Islet of Langerhans (tissue), 1 donor: ENCODE results near the gene SUPT20HL2.
"Not testable (repeated sequence)": the region's sequence is repeated elsewhere in the genome, so short reads cannot be mapped to it uniquely, and the experiment has no call there.

Experiments used
- FAIRE-seq: peaks from one replicate; lab custom pipeline; 2011; peaks lifted over from hg19 to GRCh38; lab: Jason Lieb, UNC

SUPT20HL2 gene

DNA sequence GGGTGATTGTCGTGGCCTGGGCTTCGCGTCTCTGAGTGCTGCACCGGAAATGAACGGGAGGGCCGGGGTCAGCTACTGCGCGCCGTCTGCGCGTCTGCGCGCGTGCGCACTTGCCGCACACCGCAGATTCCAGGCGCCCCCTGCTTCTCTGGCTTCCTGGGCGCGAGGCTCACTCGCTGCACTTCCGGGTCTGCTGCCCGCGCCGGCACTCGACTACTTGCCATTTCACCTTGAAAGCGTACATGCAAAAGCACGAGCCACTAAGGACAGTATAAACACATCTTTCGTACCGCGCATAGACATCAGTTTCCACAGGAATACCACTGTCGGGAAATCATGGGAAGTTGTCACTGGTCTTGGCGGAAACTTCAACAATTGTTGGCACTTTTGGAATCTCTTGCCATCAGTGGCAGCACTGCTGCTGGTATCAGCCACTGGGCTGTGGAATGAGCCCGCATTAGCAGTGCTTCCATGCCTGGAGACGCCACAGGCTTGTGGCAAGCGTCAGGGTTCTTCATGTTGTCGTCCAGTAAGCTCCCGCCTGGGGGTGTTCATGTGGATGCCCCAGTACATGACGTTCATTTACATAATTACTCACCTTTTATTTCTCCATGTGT lies at the start of gene SUPT20HL2:
TSS of gene SUPT20HL2 (minus strand) at position 51 of the 617 bp plus-strand sequence. CDS start 754 bp downstream, outside the sequence.
- FAIRE-seq = no peak

DNA sequence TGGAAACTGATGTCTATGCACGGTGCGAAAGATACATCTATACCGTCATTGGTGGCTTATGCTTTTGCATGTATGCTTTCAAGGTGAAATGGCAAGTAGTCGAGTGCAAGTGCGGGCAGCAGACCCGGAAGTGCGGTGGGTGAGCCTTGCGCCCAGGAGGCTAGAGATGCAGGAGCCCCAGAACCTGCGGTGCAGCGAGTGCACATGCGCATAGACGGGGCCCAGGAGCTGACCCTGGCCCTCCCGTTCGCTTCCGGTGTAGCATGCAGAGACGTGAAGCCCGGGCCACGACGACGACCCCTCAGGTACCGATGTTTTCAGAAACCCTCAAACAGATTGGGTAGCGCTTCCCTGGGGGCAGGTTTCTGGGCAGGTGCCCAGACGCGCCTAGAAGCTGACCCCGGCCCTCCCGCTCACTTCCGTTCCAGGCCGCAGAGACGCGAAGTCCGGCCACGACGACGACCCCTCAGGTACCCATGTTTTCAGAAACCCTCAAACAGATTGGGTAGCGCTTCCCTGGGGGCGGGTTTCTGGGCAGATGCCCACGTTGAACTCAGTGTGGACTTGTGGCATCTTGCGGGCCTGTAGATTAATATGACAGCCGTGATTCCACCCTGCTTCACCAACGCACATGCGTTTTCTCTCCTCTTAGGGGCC lies 48.3 kb upstream of the SUPT20HL2 start:
- not testable (repeated sequence) for FAIRE-seq

DNA sequence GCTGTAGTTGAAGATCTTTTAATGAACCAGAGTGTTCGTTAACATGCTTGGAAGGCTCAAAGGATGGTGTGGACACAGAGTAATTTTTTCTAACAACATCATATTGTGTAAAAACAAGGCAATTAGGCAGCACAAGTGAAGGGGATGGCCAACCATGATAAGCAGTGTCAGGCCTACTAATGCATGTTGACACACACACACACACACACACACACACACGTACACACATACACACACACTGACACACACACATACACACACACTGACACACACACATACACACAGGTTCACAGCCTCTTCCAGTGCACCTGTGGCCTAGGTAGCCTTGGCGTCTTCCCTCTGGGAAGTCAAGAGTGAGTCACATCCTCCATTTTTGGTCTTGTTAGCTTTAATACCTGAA lies 46.4 kb upstream of the SUPT20HL2 start, which contains the start of gene SUPT20HL1:
TSS of gene SUPT20HL1 (plus strand) at position 368 of the 400 bp plus-strand sequence. CDS start 2,122 bp downstream, outside the sequence.
- no peak for FAIRE-seq

DNA sequence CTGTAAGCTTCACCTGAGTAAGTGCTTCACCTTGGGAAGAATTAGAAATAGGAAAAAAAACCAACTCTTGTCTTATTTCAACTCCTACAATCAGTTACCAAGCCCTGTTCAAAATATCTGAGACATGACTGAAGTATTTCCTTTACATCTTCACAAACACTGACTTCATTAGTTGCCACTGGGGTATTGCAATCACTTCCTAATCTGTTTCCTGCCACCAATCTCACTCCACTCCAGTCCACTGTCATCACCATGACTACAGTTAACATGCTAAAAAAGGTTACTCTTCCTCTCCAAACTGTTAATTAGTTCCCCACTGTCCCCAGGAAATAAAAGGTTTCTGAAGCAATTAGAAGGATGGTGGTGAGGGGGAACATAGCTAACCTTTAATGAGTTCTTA lies 43.2 kb upstream of the SUPT20HL2 start:
- no peak for FAIRE-seq

DNA sequence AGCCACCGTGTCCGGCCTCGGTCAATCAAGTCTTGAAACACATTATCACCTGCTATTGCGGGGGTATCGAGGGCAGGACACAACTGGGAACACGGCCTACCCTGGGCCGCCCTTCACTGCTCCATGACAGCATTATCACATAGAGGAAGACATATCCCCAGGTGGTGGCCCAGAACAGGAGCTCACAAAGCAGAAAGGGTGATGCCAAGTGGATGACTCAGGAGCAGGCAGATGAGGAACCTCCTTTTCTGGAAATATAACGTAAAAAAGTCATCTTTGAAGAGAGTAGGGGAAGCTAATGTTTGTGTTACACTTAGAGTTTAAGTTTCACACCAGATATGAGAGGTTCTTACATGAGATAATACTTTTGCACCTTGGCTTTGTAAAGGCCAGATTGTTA lies 41.2 kb upstream of the SUPT20HL2 start:
- FAIRE-seq = no peak

DNA sequence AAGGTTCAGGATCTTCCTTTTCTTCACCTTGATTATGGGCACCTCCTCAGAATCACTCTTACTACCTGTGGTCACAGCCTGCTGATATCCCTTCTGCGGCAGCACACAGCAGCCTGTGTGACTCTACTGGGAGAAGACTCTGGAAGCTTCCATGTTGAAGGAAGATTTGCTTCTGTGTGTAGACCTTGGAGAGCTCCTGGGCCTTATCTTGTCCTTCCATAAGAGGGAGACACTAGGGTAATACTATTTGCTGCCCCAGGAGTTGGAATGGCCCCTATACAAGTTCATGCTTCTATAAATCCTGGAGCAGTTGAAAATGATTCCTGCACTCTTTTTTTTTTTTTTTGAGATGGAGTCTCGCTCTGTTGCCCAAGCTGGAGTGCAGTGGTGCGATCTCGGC lies 36.3 kb upstream of the SUPT20HL2 start:
- no peak for FAIRE-seq

DNA sequence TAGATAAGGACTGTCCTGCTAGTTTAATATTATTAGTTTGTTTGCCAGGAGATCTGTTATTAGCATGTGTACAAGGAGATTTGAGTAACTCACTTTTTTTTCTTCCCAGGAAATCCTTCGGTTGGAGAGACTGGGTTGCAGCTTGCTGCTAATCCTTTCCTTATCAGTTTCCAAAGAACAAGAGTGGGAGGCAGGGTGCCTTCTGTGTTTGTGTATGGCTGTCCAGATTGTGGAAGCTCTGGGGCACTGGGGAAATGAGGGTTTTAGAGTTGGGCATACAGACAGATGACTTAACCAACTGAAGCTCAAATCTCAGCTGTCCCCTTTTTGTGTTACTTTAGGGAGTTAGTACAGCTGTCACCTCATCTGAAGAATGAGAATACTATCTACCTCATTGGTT lies 34.0 kb upstream of the SUPT20HL2 start:
- no peak for FAIRE-seq

DNA sequence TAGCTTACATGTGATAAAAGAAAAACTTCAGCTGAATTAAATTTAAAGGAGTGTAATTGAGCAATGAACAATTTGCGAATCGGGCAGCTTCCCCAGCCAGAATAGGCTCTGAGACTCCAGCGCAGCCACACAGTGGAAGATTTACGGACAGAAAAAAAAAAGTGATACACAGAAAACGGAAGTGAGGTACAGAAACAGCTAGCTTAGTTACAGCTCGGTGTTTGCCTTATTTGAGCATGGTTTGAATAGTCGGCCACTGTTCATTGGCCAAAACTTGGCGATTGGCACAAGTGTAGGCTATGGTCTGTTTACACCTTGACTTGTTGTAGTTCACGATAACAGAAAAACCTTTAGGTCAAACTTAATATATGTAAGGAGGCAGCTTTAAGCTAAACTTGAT lies 29.9 kb upstream of the SUPT20HL2 start:
- FAIRE-seq = no peak

DNA sequence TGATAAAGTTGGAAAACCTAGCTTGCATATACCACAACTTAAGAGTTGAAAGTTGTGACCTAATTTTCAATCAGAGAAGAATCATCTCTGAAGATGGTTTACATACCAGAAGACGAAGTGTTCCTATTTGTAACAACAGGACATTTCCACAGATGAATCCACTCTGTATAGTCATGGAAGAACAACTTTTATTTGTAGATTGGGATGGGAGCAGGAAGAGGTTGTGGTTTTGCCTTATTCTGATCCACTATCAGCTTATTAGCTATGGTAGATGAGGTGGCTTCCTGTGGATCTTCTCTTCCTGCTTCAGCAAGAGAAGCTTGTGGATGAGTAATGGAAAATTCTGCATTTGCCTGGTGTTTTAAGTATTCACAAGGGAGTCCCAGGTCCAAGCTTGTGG lies 27.9 kb upstream of the SUPT20HL2 start:
- FAIRE-seq = no peak

DNA sequence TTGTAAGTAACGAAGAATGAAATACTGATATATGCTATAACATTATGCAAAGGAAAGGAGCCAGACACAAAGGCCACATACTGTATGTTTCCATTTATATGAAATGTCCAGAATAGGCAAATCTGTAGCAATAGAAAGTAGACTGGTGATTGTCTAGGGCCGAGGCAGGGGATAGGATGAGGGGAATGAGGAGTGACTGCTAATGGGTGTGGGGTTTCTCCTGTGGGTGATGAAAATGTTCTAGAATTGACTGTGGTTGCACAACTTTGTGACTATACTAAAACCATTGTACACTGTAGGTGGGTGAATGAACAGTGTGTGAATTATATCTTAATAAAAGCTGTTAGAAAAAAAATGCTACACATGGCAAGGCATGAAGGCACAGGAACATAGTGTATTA lies 26.6 kb upstream of the SUPT20HL2 start:
- FAIRE-seq = no peak

DNA sequence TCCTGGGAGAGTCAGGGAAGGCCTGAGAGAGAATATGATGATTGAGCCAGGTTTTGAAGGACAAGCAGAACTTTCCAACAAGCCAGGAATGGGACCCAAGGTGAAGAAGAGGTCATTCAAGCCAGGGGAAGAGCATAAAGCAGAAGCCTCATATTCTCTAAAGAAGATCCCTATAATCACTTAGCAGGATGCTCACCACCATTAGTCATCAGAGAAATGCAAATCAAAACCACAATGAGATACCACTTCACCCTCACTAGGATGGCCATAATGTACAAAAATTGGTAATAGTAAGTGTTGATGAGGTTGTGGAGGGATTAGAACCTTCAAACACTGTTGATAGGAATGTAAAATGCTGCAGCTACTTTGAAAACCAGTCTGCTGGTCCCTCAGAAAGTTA lies 26.0 kb upstream of the SUPT20HL2 start:
- FAIRE-seq = no peak

DNA sequence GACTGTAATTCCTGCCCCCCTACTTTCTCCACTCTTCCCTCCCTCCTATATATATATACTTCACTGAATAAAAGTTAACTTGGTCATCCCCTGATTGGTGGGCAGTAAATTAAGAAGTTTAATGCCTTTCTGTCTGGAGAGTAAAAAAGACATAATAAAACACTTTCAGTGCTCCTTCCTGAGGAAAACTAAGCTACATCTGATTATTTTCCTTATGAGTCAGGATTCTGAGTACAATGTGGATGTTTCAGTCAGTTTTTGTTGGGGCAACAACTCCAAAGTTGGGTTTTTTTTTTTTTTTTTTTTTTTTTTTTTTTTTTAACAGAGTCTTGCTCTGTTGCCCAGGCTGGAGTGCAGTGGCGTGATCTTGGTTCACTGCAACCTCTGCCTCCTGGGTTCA lies 22.0 kb upstream of the SUPT20HL2 start:
- no peak for FAIRE-seq

DNA sequence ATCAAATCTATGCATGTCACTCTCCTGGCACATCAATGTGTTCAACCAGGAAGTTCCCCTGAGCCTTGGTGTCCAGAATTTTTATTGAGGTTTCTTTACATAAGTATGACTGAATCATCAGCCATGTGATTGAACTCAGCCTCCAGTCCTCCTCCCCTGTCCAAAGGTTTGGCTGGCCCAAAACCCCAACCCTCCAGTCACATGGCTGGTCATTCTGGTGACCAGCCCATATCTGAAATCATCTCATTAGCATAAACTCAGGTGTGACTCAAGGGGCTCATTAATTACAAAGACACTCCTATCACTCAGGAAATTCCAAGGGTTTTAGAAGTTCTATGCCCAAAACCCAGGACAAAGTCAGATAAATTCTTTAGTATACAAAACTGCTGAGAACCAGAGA lies 20.6 kb upstream of the SUPT20HL2 start:
- no peak for FAIRE-seq

DNA sequence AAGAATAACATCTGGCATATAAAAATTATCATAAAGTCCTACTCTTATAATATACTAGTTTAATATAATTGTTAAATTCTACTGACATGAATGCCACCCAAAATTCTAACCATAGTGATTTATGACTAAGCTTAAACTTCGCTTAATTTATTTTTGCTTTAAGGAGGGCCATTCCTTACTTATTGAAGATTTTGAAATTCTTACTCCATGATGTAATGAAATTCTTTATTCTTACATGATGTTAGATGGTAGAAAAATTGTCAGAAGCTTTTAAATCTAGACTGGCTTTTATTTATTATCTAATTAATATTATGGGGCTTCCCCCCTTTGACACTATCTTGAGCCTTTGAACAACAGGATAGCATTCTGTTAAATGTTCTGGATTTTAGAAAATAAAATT lies 19.5 kb upstream of the SUPT20HL2 start:
- no peak for FAIRE-seq

DNA sequence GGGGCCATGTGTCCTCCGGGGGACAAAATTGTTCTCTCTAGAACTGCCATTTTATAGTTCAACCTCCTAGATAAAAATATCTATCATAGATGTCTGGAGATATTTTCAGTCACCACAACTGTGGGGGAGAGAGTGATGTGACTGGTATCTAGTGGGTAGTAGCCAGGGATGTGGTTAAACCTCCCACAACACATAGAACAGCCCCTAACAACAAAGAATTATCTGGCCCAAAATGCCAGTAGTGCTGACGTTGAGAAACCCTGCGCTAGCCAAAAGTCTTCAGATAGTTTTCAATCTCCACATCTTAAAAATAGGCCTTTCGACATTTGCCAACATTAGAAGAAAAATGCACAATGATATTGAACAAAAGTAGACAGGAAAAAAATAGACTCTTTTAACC lies 19.0 kb upstream of the SUPT20HL2 start:
- FAIRE-seq = no peak

DNA sequence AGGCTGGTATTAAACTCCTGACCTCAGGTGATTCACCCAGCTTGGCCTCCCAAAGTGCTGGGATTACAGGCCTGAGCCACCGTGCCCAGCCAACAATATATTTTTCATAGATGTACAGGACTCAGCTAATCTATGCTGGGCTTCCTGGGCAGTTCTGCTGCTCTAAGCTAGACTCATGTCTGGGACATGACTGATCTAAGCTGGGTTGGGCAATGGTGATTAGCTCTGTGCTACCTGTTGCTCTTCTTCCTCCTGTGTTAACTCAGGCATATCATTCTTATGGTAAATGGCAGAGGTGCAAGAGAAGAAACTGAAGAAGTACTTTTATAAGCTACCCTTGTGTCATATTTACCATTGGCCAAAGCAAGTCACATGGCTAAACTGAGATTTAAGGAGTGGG lies 11.4 kb upstream of the SUPT20HL2 start:
- FAIRE-seq = no peak

DNA sequence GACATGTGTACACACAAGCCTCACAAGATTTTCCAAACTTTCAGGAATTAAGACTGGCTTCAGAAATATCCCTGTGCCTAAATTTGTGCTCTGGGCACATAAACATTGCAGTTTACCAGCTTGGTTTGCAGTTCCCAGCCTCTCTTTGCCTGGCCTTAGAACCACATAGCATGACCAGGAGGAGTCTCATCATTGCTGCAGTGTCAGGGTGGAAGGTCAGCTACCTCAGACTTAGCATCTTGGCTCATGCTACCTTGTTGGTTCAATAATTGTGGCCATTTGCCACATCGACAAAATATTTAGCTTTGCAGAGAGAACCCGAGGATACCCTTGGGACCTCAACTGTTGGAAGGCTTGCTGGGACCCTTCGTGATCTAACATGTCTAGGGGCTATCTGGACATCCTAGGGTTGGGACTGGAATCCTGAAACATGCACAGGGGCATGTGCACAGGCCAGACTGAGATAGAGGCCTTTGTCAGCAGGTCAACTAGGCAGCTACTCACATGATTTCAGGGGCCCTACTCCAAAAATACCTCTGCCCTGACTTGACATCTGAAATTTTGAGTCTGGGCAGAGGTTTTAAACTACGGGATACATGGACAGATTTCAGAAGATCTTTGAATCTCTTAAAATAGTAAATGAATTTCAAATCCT lies 8.0 kb upstream of the SUPT20HL2 start:
- no peak for FAIRE-seq

DNA sequence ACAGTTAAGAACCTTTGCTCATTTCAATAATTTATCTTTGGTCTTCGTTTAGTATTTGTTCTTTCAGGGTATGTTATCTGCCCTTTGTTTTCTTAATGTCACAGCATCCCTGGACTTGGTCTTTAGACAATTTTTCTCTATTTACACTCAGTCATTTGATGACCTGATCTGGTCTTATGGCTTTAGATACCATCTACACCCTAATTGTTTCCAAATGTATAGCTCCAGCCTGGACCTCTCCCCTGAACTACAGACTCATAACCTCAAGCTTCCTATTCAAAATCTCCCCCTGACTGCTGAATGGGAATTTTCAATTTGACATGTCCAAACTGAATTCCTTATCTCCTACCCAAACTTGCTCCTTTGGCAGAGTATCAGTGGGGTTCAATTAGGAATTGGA lies 3.7 kb upstream of the SUPT20HL2 start:
- no peak for FAIRE-seq

DNA sequence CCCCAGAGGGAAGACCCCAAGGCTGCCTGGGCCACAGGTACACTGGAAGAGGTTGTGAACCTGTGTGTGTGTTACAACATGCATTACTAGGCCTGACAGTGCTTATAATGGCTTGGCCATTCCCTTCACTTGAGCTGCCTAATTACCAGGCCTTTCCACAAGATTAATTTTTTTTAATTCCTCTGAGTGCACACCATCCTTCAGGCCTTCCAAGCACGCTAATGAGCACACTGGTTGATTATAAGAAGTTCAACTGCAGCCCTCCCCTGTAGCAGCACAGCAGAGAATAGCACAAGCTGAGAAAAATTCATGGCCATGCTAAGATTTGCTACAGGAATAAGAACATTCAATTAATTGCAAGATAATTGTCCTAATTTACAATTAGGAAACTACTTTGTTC lies 2.2 kb upstream of the SUPT20HL2 start:
- no peak for FAIRE-seq

DNA sequence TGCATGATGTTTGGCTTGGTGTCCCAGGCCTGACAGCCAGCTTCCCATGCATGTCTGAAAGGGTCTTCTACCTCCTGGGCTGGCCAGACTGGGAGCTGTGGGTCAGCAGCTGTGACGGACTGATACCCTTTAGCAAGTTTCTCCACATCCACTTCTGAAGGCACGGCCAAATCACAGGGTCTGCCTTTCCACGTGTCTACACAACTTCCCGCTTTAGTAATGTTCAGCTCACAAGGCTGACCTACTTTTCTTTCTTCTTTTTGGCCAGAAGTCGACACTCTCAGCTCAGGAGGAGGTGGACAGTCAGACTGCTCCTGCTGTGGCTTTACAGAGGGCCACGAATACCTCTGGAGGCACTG lies 1.6 kb downstream of the SUPT20HL2 start:
- FAIRE-seq = not testable (repeated sequence)

DNA sequence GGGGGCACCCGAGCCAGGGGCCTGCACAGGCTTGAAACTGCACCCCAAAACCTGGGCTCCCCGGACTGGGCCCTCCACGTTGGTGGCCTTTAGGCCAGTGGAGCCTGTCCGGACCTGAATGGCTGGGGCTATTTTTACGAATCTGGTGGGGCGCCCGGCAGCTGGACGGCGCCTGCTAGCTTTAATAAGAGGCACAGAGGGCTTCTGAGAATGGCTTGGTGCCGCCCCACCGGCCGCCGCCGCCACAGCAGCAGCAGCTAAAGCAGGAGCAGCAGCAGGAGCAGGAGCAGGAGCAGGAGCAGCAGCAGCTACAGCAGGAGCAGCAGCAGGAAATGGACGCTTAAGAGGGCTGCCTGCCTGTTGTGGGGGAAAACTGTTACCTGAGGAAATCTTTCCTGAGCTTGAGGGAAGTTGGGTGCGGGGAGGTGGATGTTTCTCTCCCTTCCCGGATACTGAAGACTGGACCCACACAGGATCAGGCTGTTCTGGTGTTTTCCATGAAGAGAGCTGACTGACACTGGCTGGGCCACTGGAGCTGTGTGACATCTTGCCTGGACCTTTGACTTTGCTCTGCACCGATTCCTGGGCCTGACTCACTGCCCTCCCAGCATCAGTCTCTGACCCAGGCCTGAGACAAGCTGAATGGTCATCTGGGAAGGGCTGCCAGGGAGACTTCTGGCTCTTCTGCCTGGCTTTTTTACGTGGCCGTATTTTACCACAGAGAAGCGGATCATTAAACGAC lies 2.2 kb downstream of the SUPT20HL2 start:
- FAIRE-seq = not testable (repeated sequence)

DNA sequence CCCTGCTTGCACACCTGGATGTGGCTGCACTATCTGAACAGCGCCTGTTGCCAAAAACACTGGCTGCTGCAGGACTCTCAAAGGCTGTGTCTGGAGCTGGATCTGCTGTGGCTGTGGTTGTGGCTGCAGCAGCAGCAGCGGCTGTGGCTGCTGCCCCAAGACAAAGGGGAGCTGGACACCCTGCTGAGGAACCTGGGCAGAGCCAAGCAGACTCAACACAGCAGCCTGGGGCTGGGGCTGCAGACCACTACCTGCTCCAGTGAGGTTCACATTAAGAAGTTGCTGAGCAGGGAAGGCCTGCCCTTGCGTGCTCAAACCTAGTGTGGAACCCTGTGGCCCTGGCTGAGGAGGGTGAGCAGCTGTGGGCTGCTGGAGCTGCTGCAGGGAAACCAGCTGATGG lies 3.0 kb downstream of the SUPT20HL2 start:
- not testable (repeated sequence) for FAIRE-seq
